Keratinocyte (primary cell): ENCODE results near the gene MAP3K3.

ENCODE experiments used
- CTCF ChIP-seq, 3 experiments: IDR thresholded peaks in 1 of 3; conservative IDR thresholded peaks in 1 of 3; optimal IDR thresholded peaks in 1 of 3; 2 replicates in 2 of 3; 3 replicates in 1 of 3; pipeline versions ENCODE3 to v1.5.1; 2011; ENCODE audit warnings: low read length in 3 of 3, mild to moderate bottlenecking in 3 of 3, moderate library complexity in 2 of 3, control low read depth in 1 of 3, inconsistent platforms in 1 of 3; ENCODE audit not compliant: insufficient read depth in 2 of 3; ENCODE audit errors: extremely low read depth in 1 of 3
- EZH2 ChIP-seq: IDR thresholded peaks from one replicate; pipeline ENCODE4 v1.6.1; 2012; ENCODE audit warnings: inconsistent platforms, mild to moderate bottlenecking, low read length, moderate library complexity

GRCh38 chr17:63629627-63630026, 7.4 kb downstream of the MAP3K3 start:
- TF ChIP-seq CTCF (optimal IDR thresholded peaks at IDR 0.05 in 1 of 3, IDR thresholded peaks at IDR 0.05 in 1 of 3, conservative IDR thresholded peaks at IDR 0.05 in 1 of 3; ENCODE audit: extremely low read depth in 1 of 3, insufficient read depth in 2 of 3, low read length in 3 of 3) = no peak
- TF ChIP-seq EZH2 = no peak
